Activated CD4-positive, alpha-beta T cell treated with anti-CD3 and anti-CD28 coated beads, Interleukin-10, Interleukin-2, amounts not matched to agents 100 ng/mL and 50 ng/mL, durations not matched to agents 16 hours and 8 hours (primary cell): ENCODE data around the gene OVCA2.
A peak's percentile ranks its signal among the peaks of the same experiment; 100 is the strongest.

Experiments used
- DNase-seq: peaks from one replicate; pipeline ENCODE4 v3.0.0-alpha.2; 2020

OVCA2 gene

DNA sequence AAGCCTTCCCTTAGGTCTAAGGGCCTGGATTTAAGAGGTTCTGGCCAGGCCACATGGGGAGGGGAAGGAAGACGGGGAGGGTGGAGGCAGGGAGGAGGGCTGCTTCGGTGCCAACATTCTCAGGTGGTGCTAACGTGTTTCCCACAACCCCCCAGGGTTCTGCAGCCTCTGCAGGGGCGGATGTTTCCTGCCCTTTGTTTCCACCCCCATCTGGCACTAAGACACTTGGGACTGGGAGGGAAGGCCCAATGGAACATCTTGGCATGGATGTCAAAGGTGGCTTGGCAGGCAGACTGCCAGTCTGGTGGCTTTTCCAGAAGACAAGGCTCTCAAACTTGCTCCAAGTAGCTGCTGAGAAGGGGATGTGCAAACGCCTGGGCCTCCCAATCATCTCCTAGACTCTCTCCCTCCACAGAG lies 25.8 kb downstream of the OVCA2 start:
- DNase-seq, result no peak

DNA sequence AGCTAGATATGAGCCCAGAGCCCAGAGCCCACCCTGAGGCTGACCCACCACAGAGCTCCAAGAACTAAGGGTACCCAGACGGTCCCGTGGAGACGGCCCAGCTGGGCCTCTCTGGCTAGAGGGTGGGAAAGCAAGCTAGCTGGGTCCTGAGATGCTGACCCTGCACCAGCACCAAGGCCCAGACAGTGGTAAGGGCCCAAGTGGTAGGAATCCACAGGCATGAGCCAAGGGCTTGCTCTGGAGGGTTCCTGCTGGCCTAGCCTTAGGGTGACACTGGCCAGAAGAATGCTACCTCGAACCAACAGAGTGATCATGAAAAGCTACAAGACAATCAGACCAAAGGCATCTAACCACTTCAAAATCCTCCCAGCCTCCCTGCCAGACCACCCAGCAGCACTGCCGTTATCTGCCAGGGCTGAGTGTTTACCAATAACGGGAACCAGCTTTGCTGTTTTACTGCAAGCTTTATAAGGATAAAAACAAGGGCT lies 26.3 kb downstream of the OVCA2 start:
- DNase-seq, result no peak

DNA sequence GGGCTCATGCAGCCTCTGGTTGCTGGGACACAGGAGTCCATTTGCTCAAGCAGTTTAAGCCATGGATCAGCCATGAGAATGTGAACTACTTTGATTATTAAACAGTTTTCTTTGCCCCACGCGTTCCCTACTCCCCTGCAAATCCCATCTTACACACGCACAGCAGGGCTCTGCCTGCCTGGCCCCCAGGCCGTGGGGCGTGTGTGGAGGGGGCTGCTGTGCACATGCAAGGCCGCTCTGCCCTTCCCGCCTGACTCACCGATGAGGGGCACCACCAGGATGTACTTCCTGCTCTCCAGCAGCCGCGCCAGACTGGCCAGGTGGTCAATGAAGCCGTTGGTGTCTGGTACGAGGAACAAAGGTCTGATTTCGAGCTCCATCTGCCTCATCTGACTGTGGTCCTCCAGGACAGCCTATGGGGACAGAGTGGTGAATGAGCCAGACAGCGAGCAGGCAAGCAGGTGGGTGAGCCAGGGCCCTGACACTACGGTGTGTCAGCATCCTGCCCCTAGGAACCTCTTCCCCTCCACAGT lies 26.8 kb downstream of the OVCA2 start:
- no peak for DNase-seq

DNA sequence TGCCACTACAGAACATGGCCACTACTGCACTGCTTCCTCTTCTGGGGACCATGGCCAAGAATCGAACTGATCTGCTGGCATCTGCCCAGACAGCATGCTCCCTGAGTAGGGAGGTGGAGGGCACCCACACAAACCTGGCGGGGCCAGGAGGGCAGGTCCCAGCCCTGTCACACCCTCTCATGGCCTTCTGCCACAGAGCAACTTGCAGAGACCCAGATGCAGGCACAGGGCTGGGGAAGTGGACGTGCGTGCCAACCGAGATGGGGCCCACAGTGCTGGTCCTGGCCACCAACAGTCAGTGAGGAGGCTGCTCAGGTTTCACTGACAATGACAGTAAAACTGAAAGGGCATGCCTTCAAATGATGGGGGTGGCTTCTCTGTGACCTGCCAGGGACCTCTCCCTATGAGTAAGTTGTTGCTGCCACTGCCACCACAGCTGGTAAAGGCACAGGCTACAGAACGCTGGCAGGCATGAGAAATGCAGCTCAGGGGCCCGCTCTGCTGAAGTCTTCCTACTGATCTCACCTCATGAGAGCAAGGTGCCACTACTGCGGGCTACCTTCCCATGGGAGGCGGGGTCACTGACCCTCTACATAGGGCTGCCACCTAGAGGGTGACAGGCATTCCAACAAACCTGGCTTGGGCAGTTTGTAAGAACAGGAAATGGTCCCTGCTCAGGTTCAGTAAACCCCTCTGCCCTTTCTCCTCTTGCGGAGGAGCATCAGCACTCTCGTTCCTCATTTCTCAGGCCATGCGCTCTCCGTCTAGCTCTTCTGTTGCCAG lies 28.6 kb downstream of the OVCA2 start:
- DNase-seq, result peak; percentile 95

DNA sequence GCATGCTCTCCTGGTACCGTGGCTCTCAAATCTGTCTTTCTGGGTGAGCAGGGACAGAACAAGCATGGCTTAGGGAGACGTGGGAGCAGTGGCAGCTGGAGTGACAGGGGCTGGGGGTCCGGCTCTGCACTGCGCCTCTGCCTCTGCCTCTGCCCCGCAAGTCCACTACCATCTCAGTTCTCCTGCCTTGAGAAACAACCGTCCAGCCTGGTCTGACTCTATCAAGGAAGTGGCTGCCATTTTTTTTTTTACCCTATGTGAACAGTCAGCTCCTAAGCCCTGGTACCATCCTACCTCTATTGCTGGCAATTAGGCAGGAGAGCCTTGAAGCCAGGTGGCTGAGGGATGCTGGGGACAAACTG lies 29.2 kb downstream of the OVCA2 start:
- DNase-seq, result no peak

DNA sequence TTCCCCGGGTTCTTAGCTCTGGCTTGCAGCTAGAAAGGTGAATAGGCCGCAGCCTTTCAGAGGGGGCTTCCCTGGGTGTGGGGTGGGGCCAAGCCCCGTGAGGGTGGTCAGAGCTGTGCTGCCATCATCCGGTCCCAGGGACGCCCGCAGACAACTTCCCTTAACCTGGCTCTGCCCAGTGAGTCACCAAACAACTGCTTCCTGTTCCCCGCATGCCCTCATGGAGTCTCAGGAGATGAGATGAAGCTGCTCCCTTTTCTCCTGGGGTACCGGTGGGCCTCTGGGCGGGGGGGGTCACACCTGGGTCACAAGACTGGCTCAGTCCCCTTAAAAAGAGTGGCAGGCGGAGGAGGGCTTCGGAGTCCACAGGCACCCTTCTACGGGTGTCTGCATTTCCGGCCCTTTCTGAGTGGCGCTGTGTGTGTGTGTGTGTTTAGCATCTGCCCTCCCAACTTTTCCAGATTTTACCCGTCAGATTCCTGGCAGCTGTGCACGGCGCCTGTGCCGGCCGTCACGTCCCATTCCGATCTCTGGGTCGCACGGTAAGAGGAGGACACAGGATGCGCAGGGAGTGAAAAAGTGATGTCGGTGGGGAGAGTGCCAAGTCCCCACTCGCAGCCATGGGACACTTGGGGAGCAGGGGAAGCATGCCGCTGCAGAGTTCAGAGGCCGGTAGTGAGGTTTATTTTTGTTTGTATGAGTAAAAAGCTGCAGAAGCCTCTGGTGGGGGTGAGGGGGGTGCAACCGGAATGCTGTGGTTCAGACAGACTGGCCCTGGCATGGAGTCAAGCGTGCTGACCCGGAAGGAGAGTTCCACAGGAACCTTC lies 29.8 kb downstream of the OVCA2 start:
- no peak for DNase-seq

DNA sequence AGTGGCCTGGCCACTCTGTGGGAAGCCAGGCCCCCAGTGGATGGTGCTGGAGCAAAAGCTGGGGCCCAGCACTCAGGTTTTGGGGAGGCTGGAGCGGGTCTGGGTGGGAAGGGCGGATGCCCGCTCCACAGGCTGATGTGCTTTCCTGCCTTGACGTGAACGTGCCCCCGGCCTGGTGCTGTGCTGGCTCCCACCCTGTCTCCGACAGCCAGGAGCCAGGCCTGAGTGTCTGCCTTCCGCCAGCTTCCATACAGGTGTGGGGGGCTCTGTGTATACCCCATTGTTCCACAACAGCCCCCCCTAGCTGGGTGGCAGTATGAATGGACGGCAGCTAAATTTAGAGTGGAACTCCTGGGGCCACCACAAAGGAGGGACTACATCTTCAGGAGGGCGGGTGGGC lies 33.1 kb downstream of the OVCA2 start:
- no peak for DNase-seq

DNA sequence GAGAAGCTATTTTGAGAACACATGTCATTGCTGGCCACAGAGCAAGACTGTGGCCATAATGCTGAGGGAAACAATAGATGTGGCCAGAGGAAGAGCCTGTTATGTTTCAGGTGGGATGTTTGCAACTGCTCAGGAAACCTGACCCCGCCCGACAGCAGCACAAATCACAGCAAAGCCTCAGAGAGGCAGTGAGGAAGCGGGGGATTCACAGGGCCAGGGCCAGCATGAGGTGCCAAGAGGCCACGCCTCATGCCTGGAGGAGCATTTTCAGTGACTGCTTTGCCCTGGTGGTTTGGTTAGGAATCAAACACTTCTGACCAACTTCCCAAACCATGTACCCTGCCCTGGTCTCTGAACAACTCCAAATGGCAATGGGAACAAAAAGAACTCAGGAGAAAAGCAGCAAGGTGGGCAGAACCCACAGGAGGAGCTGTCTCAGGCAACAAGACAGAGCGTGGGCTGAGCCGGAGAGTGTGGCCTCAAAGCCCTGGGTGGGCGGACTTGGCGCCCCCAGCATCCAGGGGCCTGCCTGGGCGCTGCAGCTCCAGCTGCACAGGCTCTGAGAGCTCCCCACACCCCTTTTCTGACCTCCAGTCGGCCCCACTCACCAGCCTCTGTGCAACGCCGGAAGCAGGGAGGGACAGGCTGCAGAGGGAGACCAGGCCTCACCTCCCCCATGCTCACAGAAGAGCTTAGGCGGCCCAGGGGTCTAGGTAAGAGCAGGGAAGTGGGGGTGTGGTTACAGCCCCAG lies 33.7 kb downstream of the OVCA2 start:
- DNase-seq, result no peak

DNA sequence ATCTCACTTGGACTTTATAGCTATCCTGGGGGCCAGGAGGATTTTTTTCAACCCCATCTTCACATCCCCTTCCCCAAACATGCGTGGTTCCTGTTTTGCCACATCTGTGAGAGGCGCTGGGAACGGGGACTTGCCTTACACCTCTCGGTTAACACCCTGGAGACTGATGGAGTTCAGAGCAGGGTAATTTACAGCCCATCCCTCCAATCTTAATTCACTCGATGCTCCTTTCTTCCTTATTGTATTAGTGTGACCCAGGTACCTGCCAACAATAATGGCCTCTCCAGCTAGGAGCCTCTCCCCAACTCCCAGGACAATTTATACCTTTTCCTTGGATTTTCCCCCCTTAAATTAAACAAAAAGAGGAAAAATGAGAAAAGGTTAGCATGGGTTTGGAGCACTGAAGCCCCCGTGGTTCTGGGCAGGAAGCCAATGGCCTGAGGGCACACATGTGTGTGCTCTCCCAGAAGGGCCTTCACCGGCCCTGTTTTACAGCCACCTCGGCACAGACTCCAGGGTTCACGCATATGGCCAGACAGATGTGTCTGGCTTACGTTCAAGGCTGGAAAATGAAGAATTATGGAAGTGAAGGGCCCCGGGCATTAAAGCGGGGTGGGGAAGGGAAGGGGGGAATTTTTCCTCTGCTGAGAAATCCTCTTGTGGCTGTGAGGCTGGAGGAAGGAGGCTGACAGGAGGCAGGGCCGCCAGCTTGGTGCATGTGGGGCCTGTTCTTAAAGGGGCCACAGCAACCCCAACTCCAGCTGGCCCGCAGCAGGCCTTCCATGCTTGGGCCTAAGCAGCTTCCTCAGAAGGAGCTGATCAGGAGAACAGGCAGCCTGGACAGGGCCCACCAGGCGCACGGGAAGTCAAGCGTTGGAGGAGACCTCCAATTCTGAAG lies 34.5 kb downstream of the OVCA2 start:
- no peak for DNase-seq

DNA sequence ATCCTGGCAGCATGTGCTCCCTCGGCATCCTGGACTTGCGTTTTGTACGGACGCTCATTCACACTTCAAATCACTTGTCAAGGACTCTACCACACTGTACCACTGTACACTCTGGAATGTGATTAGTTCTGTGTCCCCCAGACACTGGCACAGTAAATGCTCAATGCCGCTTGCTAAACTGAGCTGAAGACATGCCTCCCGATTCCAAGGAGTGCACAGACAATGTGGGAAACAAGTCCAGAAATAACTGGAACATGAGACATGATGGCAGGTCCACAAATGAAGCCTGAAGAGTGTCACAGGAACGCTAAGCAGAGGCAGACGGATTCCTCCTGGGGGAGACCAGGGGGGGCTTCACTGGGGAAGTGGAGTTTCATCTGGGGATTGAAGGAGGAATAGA lies 35.2 kb downstream of the OVCA2 start:
- no peak for DNase-seq

DNA sequence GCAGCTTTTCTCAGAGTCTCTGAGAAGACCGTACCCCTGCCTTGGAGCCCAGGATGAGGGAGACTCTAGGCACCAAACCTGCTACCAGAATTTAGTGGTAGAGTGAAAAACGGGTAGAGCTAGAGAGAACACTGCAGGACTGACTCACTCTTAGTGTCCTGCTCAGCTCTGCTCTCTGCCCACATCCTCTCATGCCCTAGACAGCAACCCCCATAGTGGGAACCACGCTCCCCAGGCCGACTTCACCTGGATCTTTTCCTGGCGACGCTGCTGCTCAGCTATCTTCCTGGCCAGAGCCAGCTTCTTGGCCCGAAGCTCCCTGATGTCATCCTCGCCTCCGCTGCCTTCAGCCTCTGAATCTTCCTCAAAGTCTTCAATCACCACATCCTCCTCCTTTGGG lies 39.7 kb downstream of the OVCA2 start:
- no peak for DNase-seq

DNA sequence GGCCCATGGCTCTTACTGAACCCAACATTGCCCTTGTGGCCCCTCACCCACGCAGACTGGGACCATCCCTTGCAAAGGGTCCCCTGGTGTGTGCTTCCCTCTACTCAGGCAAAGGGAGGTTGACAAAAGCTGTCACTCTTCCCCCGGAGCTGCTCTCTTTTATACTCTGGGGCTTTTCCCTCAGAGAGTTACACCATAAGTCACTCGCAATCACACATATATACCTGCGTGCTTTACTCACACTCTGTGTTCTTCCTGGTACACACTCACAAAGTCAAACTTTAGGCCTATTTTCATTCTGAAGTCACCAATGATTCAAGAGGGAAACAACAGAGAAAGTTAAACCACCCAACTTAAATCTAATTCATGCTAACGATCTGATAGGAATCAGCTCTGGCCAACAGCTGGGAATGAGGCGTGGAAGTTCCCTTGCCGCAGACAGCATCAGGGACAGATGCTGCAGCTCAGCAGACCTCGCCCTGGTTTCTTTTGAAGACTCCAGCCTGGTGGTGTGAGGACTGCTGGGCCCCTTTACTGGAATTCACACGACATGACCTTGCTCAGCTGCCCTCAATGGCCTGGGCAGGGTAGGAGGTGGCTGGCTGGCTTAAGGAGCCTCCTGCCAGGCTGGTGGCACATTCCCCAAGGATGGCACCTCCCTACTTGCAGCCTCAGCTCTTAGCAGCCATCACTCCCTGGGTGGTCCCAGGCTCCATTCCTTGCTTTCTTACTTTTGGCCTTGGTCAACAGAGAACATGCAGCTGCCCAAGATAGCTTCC lies 40.4 kb downstream of the OVCA2 start:
- no peak for DNase-seq

DNA sequence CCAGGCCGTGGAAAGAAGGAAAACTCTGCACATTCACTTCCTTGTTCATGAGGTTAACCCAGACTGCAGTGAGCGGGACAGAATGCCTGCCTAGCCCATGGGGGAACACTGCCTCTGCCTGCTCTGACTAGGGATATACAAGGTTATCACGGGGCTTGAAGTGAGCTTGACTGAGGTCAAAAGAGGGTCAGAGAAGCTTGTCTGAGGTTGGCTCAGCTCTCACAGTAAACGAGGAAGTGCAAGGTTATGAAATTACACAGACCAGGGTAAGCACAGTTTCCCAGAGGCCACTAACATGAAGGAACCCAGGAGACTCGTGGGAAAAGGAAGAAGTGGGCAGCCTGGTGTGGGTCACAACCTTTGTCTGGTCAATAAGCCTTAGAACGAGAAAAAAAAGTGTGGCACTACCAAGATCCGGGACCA lies 41.8 kb downstream of the OVCA2 start:
- no peak for DNase-seq

DNA sequence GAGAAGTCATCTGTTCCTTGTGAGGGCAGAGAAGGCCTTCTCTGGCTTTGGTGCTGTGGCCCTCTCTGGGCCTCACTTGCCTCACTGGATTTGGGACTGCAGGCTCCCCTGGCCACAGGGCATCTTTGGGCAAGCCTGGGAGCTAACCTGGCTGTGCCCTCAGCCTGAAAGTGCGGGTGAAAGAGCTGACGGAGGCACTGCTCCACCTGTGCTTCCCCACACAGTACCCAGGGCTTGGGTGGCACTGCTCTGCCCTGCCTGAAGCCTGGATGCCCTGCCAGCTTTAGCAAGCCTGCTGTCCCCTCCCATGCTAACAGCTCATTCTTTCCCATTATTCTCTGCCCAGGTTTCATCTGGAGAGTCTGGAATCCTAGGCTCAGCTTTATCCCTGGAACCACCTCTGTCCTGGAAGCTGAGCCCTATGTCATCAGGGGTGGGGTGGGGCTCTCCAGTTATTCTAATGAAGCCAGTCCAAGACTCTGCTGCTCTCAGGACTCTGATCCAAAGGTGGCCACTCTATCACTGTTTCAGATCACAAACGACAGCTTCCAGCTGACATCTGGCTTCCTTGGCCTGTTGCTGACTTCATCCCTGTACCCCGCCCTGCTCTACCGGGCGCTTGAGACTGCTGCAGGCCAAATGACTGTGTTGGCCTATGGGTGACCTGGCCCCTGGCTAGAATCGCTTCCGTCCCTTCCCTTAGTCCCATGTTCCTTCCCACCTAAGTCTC lies 42.4 kb downstream of the OVCA2 start:
- DNase-seq, result no peak

DNA sequence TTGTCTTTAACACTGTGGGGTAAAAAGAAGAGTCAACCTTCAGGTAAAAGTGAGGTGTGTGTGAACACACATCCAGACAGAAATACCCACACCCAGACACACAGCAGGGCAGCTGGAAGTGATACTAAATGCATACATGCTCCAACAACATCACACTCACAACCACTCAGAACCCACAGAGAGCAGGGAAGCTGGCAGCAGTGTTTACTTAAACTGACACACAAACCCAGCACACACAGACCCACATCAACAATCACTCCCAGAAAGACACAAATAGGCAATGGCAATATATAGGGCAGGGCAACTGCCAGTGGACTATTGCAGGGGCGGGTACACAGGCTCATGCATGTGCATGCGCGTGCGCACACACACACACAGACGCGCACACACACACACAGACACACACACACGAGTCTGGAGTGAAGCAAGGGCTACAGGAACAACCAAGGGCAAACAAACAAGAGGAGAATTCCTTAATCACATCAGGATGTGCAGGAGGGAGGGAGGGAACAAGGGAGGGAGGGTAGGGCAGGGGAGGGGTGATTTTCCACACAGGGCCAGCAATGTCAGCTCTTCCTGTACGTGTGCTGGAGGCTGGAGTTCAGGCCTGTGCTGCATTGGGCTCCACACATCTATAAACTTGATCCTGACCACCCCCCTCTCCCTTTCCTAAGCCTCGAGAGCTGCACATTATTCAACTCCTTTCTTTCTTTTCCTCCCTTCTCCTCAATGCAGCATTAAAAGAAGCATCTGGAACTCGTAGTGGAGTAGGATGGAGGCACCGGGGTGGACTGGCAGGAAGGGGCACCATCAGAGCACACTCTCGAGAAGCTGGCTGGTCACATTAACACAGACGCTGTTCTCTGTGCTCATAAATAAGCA lies 43.2 kb downstream of the OVCA2 start:
- no peak for DNase-seq

DNA sequence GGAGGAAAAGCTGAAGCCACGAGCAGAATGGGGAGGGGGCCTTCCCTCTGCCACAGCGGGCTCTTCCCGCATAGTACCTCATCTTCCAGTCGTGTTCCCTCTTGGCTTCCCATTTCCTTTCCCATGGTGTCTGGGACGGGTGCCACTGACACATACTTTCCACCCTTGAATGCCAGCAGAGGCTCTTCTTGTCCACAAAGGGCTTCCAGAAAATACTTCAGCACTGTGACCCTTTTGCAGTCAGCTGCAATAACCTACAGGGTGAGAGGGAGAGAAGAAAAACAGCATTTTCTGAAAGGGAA lies 43.8 kb downstream of the OVCA2 start:
- no peak for DNase-seq

DNA sequence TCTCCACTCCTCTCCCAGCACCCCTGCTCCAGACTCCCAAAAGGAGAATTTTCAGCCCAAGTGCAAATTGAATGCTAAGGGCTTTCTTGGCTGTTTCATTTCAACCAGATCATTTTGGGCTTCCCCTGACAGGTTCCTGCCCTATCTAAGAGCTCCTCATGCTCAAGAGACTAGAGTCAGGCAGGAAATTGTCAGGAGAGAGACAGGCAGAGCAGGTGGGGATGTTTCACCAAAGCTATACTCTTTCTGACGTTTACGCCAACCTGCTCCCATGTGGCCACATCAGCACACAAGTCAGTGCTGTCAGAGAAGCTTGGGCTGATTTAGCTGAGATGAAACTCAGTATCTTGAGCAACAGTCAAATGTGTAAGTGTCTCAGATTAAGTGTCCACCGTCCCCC lies 44.5 kb downstream of the OVCA2 start:
- DNase-seq, result no peak

DNA sequence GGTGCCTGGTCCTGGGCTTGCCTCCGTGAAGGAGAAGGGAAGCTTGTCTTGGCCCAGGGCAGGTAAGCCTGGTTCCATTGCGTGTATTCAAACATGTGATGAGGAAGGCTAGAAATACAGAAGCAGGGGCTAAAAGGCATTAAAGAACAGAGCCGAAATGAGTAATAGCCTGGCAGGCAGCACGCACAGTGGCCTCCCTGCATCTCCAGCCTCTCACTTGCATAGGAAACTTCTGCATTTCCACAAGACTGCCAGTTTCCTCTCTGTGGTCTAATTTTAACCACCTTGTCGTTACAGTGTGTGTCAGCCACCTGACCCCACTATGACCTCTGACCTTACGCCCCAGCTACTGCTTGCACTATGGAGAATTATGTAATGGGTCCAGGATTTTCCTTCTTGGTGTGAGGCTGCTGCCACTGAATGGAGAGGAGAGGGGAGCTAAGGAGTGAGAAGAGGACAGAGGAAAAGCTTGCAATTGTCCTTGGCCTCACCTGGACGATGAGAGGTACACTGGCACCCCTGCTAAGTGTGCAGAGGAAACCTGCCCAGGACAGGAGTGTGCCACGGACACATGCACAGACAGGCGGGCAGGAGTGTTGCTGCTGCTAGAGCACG lies 45.9 kb downstream of the OVCA2 start:
- DNase-seq, result peak; percentile 78

DNA sequence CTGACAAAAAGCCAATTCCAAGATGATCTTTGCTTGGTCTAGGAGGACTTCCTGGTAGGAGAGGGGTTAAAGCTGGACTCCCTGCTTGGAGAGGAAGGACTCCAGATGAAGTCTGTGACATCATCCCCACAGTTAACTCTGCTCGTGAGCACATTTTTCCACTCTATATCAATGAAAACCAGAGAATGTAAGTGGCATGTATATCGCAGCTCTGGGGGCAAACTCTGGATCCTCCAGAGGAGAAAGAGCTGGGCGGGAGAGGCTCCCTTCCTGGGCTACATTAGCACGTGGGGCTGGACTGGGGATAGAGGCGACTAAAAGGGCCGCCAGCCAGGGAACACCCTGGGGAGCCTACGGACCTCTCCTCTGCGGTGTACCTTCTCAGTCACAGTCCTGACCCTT lies 47.2 kb downstream of the OVCA2 start:
- no peak for DNase-seq
